HG03460 (cell line): ENCODE data around the gene MAST2.
"Not testable (repeated sequence)": the region's sequence is repeated elsewhere in the genome, so short reads cannot be mapped to it uniquely, and the experiment has no call there.

Source experiments
- ATAC-seq: cut with Tn5 transposase; IDR thresholded peaks from one replicate; pipeline ENCODE4 v1.9.1; 2021; ENCODE audit not compliant: unreplicated experiment

MAST2 gene

GRCh38 chr1:45809761-45810160 is 6.3 kb downstream of the MAST2 start:
- ATAC-seq: no peak

DNA sequence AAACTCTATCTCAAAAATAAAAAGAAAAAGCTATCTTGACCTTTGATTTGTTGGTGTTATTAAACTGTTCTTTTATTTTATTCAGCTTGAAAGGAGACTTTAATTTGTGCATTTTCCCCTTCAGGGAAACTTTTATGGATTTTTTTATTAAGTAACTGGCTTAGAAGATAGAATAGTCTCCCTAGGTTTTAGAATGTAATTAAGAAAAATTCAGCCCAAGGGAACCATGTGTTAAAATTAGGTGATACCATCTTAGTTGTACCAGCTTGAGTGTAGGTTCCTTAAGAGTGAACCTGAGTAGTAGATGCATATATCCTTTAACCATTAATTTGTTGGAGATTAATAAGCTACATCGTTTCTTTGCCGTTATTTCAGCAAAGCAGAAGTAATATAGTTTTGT is 11.4 kb downstream of the MAST2 start:
- no peak for ATAC-seq

- ATAC-seq: no peak
Measured at GRCh38 chr1:45815667-45816458, 12.5 kb downstream of the MAST2 start.

DNA sequence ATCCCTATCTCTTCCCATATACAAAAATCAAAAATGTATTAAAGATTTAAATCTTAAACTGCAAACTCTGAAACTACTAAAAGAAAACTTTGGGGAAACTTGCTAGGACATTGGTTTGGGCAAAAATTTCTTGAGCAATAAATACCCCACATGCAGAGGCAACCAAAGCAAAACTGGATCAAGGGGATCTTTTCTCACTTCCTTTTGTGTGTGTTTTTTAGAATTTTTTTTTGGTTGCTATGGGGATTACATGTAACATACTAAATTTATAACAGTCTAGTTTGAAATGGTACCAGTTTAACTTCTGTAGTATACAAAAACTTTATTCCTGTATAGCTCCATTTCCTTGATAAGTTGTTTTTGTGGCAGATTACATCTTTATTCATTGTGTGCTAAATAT is 16.8 kb downstream of the MAST2 start:
- no peak for ATAC-seq

GRCh38 chr1:45820788-45821187 is 17.4 kb downstream of the MAST2 start:
- ATAC-seq: no peak

- ATAC-seq: no peak
Measured at GRCh38 chr1:45822644-45823043, 19.2 kb downstream of the MAST2 start.

- no peak for ATAC-seq
Measured at GRCh38 chr1:45824607-45825006, 21.2 kb downstream of the MAST2 start.

GRCh38 chr1:45827256-45827655 is 23.8 kb downstream of the MAST2 start:
- ATAC-seq: no peak

DNA sequence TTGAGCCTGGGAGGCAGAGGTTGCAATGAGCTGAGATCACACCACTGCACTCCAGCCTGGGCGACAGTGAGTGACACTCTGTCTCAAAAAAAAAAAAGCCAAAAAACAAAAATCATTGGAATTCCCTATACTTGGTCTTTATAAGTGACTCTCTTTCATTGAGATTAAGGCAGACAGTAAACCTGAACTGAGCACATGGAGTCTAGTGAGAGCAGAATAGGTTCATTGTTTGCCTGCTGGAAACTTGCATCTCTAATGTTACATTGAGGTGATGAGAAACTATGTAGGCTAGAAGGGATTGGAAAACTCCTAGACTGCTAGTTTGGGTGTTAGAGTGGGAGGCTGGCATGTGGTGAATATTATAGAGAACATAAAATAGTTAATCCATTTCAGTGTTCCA is 25.4 kb downstream of the MAST2 start:
- no peak for ATAC-seq

DNA sequence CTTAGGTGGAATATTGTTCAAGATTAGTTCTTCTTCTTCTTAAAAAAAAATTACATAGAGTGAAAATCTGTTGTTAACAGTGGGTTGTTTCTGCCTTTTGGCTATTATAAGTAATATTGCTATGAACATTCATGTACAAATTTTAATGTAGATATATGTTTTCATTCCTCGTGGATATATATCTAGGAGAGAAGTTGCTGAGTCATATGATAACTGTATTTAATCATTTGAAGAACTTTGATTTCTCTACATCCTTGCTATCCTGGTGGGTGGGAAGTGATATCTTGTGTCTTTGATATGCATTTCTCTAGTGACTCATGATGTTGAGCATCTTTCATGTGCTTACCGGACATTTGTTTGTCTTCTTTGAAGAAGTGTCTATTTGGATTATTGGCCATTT is 29.9 kb downstream of the MAST2 start:
- no peak for ATAC-seq

- no peak for ATAC-seq
Measured at GRCh38 chr1:45834689-45835088, 31.3 kb downstream of the MAST2 start.

- no peak for ATAC-seq
Measured at GRCh38 chr1:45836451-45836850, 33.0 kb downstream of the MAST2 start.

DNA sequence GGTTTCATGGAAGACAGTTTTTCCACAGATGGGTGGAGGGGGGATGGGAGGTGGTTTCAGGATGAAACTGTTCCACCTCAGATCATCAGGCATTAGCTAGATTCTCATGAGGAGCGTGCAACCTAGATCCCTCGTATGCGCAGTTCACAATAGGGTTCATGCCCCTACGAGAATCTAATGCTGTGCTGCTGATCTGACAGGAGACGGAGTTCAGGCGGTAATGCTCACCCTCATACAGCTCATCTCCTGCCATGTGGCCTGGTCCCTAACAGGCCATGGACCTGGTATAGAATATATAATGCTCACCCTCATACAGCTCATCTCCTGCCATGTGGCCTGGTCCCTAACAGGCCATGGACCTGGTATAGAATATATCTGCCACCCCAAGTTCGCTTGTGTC is 33.4 kb downstream of the MAST2 start:
- ATAC-seq: not testable (repeated sequence)

DNA sequence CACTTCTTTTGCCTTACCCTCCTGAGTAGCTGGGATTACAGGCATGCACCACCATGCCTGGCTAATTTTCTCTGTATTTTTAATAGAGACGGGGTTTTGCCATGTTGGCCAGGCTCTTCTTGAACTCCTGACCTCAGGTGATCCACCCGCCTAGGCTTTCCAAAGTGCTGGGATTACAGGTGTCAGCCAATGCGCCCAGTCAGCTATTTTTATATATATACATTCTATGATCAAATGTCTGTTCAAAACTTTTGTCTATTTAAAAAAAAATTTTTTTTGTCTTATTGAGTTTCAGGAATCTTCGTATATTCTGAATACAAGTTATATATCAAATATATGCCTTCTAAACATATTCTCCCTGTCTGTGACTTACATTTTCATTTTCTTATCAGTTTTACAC is 34.9 kb downstream of the MAST2 start:
- not testable (repeated sequence) for ATAC-seq

GRCh38 chr1:45840704-45841103 is 37.3 kb downstream of the MAST2 start:
- ATAC-seq: no peak

- ATAC-seq: no peak
Measured at GRCh38 chr1:45842786-45843185, 39.4 kb downstream of the MAST2 start.

GRCh38 chr1:45843474-45843905 is 40.1 kb downstream of the MAST2 start:
- no peak for ATAC-seq

DNA sequence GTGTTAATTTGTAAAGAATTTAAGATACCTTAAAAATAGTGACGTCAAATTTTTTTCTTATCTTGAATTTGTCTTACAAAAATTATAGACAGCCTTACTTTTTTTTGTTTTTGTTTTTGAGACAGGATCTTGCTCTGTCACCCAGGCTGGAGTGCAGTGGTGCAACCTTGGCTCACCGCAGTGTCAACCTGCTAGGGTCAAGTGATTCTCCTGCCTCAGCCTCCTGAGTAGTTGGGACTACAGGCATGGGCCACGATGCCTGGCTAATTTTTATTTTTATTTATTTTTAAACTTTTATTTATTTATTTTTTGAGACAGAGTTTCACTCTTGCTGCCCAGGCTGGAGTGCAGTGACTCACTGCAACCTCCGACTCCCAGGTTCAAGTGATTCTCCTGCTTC is 40.6 kb downstream of the MAST2 start:
- not testable (repeated sequence) for ATAC-seq

DNA sequence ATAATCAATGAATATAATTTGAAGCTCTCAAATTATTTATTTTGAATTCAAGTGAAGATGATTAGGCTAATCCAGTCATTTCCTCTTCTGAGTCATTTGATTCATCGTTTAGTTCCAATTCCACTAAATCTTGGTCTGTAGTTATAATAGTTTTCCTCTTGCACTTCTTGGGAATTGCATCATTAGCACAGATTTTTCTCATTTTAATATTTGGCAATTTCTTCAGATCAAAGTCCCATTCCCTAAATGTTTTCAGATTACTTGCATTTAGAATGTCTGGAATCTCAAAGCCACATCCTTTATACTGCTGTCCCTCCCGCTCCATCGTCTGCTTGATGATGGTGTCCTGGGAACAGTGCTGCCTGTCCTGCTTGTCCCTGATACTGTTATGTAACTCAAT is 43.5 kb downstream of the MAST2 start:
- no peak for ATAC-seq

DNA sequence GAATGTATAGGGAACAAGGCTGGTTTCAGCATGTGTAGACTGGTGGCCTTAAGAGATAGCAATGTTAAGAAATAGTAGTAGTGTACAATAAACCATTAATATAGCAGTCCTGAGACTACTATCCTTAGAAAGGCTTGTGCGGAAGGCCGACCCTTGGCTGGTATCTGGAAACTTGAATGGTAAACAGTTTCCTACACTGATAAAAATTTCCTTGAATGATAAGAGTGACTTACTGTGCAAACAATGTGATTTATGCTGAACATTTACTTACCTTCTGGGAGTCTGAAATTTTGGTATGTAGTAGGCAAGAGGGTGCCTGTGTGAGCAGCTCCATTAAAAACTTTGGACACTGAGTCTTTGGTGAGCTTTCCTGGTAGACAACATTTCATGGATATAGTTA is 44.7 kb downstream of the MAST2 start:
- no peak for ATAC-seq

GRCh38 chr1:45848714-45849113 is 45.3 kb downstream of the MAST2 start:
- ATAC-seq: no peak

- no peak for ATAC-seq
Measured at GRCh38 chr1:45850017-45850416, 46.6 kb downstream of the MAST2 start.

- no peak for ATAC-seq
Measured at GRCh38 chr1:45854724-45855123, 51.3 kb downstream of the MAST2 start.
